SW 1271 (cell line): ENCODE measurements around the gene IL36B.

Experiments
- DNase-seq, 2 experiments: peaks; one replicate each; lab custom pipeline; 2025; lab: John Stamatoyannopoulos, UW

The IL36B gene

GRCh38 chr2:113053666-113054065 lies 999 bp upstream of the IL36B start:
- DNase-seq: no peak

- DNase-seq: no peak
Measured at GRCh38 chr2:113050921-113051895, 1.5 kb downstream of the IL36B start.

GRCh38 chr2:113046465-113046864 lies 6.2 kb downstream of the IL36B start:
- DNase-seq: no peak

GRCh38 chr2:113041871-113042270 lies 10.8 kb downstream of the IL36B start:
- DNase-seq: no peak

- DNase-seq: no peak
Measured at GRCh38 chr2:113039719-113040118, 12.9 kb downstream of the IL36B start.

- DNase-seq: no peak
Measured at GRCh38 chr2:113039158-113039557, 13.5 kb downstream of the IL36B start.

- DNase-seq: no peak
Measured at GRCh38 chr2:113038291-113038690, 14.4 kb downstream of the IL36B start.

GRCh38 chr2:113036763-113037162 lies 15.9 kb downstream of the IL36B start:
- no peak for DNase-seq

GRCh38 chr2:113034016-113034415 lies 18.7 kb downstream of the IL36B start:
- no peak for DNase-seq

GRCh38 chr2:113032737-113033136 lies 19.9 kb downstream of the IL36B start:
- no peak for DNase-seq

GRCh38 chr2:113028112-113028511 lies 24.6 kb downstream of the IL36B start:
- no peak for DNase-seq

- no peak for DNase-seq
Measured at GRCh38 chr2:113027691-113028090, 25.0 kb downstream of the IL36B start.

GRCh38 chr2:113025737-113026136 lies 26.9 kb downstream of the IL36B start:
- DNase-seq: no peak

GRCh38 chr2:113024764-113025163 lies 27.9 kb downstream of the IL36B start:
- DNase-seq: no peak

GRCh38 chr2:113021312-113021711 lies 31.4 kb downstream of the IL36B start:
- DNase-seq: no peak

- DNase-seq: no peak
Measured at GRCh38 chr2:113018509-113018908, 34.2 kb downstream of the IL36B start.

- no peak for DNase-seq
Measured at GRCh38 chr2:113015655-113016054, 37.0 kb downstream of the IL36B start.

GRCh38 chr2:113015042-113015441 lies 37.6 kb downstream of the IL36B start:
- DNase-seq: no peak

GRCh38 chr2:113014067-113014466 lies 38.6 kb downstream of the IL36B start:
- DNase-seq: no peak

- no peak for DNase-seq
Measured at GRCh38 chr2:113013336-113013661, 39.4 kb downstream of the IL36B start.

GRCh38 chr2:113012436-113013335 lies 40.0 kb downstream of the IL36B start:
- DNase-seq: no peak

- DNase-seq: no peak
Measured at GRCh38 chr2:113011108-113011507, 41.6 kb downstream of the IL36B start.

- no peak for DNase-seq
Measured at GRCh38 chr2:113010088-113010487, 42.6 kb downstream of the IL36B start.
